Activated gamma-delta T cell treated with Interleukin-2 at 50 U/mL for 16 hours (primary cell): Measurements from ENCODE around the gene GMPR.

Source experiments
- DNase-seq: peaks from one replicate; pipeline ENCODE4 v3.0.0-alpha.2; 2020

Gene GMPR

GRCh38 chr6:16333580-16333979 is 95.2 kb downstream of the GMPR start:
- no peak for DNase-seq

GRCh38 chr6:16334671-16335070 is 96.3 kb downstream of the GMPR start:
- no peak for DNase-seq

- no peak for DNase-seq
Observed at GRCh38 chr6:16335176-16335575, 96.8 kb downstream of the GMPR start.

GRCh38 chr6:16336056-16336818 is 97.8 kb downstream of the GMPR start:
- DNase-seq = no peak

GRCh38 chr6:16336911-16337294 is 98.5 kb downstream of the GMPR start:
- no peak for DNase-seq

- no peak for DNase-seq
Observed at GRCh38 chr6:16337295-16337975, 99.0 kb downstream of the GMPR start.

GRCh38 chr6:16338577-16339264 is 100.3 kb downstream of the GMPR start:
- no peak for DNase-seq

- DNase-seq = no peak
Observed at GRCh38 chr6:16339265-16339587, 100.8 kb downstream of the GMPR start.

GRCh38 chr6:16343593-16343992 is 105.2 kb downstream of the GMPR start:
- DNase-seq = no peak

- no peak for DNase-seq
Observed at GRCh38 chr6:16344756-16345155, 106.4 kb downstream of the GMPR start.
